GM23338 (cell line): Measurements from ENCODE around the gene PDCD1.

Source experiments
- CREB1 ChIP-seq: fragments of 250-450 bp; sonication (Bioruptor Pico); IDR thresholded peaks from 2 replicates; pipeline ENCODE4 v1.5.0; 2020; ENCODE audit warnings: low read depth, mild to moderate bottlenecking, moderate library complexity
- ETS1 ChIP-seq: IDR thresholded peaks from 2 replicates; pipeline ENCODE4 v1.6.1; 2016; ENCODE audit warnings: antibody characterized with exemption
- EZH2 ChIP-seq: fragments of 200-600 bp; sonication (generic); IDR thresholded peaks from one replicate; pipeline ENCODE4 v1.8.0; 2017; ENCODE audit warnings: antibody characterized with exemption, mild to moderate bottlenecking, low read depth; ENCODE audit not compliant: unreplicated experiment
- EZH2phosphoT487 ChIP-seq: fragments of 200-600 bp; sonication (generic); IDR thresholded peaks from one replicate; pipeline ENCODE4 v1.8.1; 2018; ENCODE audit warnings: antibody characterized with exemption; ENCODE audit not compliant: unreplicated experiment
- JUNB ChIP-seq: IDR thresholded peaks from one replicate; pipeline ENCODE4 v1.6.1; 2016; ENCODE audit warnings: antibody characterized with exemption; ENCODE audit not compliant: unreplicated experiment
- POLR2AphosphoS5 ChIP-seq: IDR thresholded peaks from 2 replicates; pipeline ENCODE4 v1.6.1; 2016; ENCODE audit warnings: antibody characterized with exemption, low read depth
- STAT1 ChIP-seq: IDR thresholded peaks from one replicate; pipeline ENCODE4 v1.6.1; 2016; ENCODE audit warnings: antibody characterized with exemption; ENCODE audit not compliant: unreplicated experiment
- TF ChIP-seq, protein P1 (sequence below), 2 experiments: fragments of 200-600 bp in 1 of 2; sonication (generic) in 1 of 2; conservative IDR thresholded peaks; 2 replicates each; pipeline versions ENCODE4 v1.5.1 to v1.6.1; 2016 to 2017; ENCODE audit warnings: antibody characterized with exemption in 2 of 2, low read depth in 2 of 2, mild to moderate bottlenecking in 2 of 2, moderate library complexity in 1 of 2
- TF ChIP-seq, protein P2 (sequence below): IDR thresholded peaks from one replicate; pipeline ENCODE4 v1.6.1; 2018; ENCODE audit warnings: antibody characterized with exemption; ENCODE audit not compliant: unreplicated experiment

- TF ChIP-seq POLR2AphosphoS5 (no peak), EZH2phosphoT487 (no peak), EZH2 (no peak), CREB1 (CRISPR knock-in tag) (no peak), JUNB (no peak), ETS1 (no peak), STAT1 (no peak)
- TF ChIP-seq, protein P1, sequence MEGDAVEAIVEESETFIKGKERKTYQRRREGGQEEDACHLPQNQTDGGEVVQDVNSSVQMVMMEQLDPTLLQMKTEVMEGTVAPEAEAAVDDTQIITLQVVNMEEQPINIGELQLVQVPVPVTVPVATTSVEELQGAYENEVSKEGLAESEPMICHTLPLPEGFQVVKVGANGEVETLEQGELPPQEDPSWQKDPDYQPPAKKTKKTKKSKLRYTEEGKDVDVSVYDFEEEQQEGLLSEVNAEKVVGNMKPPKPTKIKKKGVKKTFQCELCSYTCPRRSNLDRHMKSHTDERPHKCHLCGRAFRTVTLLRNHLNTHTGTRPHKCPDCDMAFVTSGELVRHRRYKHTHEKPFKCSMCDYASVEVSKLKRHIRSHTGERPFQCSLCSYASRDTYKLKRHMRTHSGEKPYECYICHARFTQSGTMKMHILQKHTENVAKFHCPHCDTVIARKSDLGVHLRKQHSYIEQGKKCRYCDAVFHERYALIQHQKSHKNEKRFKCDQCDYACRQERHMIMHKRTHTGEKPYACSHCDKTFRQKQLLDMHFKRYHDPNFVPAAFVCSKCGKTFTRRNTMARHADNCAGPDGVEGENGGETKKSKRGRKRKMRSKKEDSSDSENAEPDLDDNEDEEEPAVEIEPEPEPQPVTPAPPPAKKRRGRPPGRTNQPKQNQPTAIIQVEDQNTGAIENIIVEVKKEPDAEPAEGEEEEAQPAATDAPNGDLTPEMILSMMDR (conservative IDR thresholded peaks at IDR 0.05; ENCODE audit: low read depth in 2 of 2), result no peak
- TF ChIP-seq, protein P2, sequence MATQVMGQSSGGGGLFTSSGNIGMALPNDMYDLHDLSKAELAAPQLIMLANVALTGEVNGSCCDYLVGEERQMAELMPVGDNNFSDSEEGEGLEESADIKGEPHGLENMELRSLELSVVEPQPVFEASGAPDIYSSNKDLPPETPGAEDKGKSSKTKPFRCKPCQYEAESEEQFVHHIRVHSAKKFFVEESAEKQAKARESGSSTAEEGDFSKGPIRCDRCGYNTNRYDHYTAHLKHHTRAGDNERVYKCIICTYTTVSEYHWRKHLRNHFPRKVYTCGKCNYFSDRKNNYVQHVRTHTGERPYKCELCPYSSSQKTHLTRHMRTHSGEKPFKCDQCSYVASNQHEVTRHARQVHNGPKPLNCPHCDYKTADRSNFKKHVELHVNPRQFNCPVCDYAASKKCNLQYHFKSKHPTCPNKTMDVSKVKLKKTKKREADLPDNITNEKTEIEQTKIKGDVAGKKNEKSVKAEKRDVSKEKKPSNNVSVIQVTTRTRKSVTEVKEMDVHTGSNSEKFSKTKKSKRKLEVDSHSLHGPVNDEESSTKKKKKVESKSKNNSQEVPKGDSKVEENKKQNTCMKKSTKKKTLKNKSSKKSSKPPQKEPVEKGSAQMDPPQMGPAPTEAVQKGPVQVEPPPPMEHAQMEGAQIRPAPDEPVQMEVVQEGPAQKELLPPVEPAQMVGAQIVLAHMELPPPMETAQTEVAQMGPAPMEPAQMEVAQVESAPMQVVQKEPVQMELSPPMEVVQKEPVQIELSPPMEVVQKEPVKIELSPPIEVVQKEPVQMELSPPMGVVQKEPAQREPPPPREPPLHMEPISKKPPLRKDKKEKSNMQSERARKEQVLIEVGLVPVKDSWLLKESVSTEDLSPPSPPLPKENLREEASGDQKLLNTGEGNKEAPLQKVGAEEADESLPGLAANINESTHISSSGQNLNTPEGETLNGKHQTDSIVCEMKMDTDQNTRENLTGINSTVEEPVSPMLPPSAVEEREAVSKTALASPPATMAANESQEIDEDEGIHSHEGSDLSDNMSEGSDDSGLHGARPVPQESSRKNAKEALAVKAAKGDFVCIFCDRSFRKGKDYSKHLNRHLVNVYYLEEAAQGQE, result no peak
Measured at GRCh38 chr2:241871538-241872312, 13.0 kb upstream of the PDCD1 start.
